HCT116 (cell line): ENCODE results near the gene LMNTD2. TPM values are rescaled to one million over a fixed set of nuclear protein-coding genes. Genes with fewer than 3 reads are reported as not detected.

Experiments
- ATAC-seq: fragments of 200-7000 bp; cut with Tn5 transposase; 2 replicates; pipeline ENCODE4 v1.9.1; 2020; ENCODE audit warnings: mild to moderate bottlenecking, moderate library complexity
- BruUV-seq: library from RNA; stranded (reverse); fragments of 400-500 nt; replicated peaks from 2 replicates; lab custom pipeline; 2021; lab: Mats Ljungman, UMichigan
- CTCF ChIA-PET: fragments of 300-600 bp; sonication (Branson Sonifier 250); formaldehyde crosslinking; loops from one replicate; lab custom pipeline; 2021; ENCODE audit warnings: antibody characterized with exemption; lab: Charles Lee
- POLR2A ChIA-PET: fragments of 300-600, 350-600 bp; sonication (Branson Sonifier 250); formaldehyde crosslinking; loops from one replicate; lab custom pipeline; 2021; ENCODE audit warnings: antibody characterized with exemption; lab: Charles Lee
- RAD21 ChIA-PET, 2 experiments: fragments of 300-600 bp; sonication (Branson Sonifier 250); formaldehyde crosslinking; loops; one replicate each; lab custom pipeline; 2023; ENCODE audit warnings: low total read pairs in 2 of 2; ENCODE audit not compliant: uncharacterized antibody in 2 of 2, unreplicated experiment in 2 of 2, low non-redundant PET in 1 of 2; lab: Charles Lee
- DNase-seq: peaks from one replicate; pipeline ENCODE4 v3.0.0-alpha.2; 2010; ENCODE audit warnings: low read depth, low spot score
- H2AFZ ChIP-seq: fragments of 200-600 bp; shearing (Covaris generic), sonication (generic); 2 replicates; pipeline ENCODE4 v1.6.1; 2017; ENCODE audit warnings: low read depth, mixed run types, mixed read lengths, antibody characterized with exemption, low read length; ENCODE audit not compliant: poor library complexity, severe bottlenecking
- H3K27ac ChIP-seq: 2 replicates; pipeline ENCODE4 v1.5.1; 2012; ENCODE audit warnings: low read depth, low read length
- H3K27me3 ChIP-seq: fragments of 200-600 bp; sonication (generic); 2 replicates; pipeline ENCODE4 v1.6.1; 2016; ENCODE audit warnings: mixed run types, low read length, mixed read lengths; ENCODE audit not compliant: insufficient read depth
- H3K36me3 ChIP-seq, 2 experiments: fragments of 200-500 bp in 1 of 2; fragments of 200-600 bp in 1 of 2; sonication (Bioruptor generic) in 1 of 2; sonication (generic) in 1 of 2; 2 replicates each; pipeline versions ENCODE4 v1.5.1 to v1.6.1; 2014 to 2016; ENCODE audit warnings: low read length in 2 of 2, inconsistent platforms in 1 of 2, mixed read lengths in 1 of 2, mixed run types in 1 of 2; ENCODE audit not compliant: insufficient read depth in 2 of 2, control insufficient read depth in 1 of 2
- H3K4me1 ChIP-seq, 2 experiments: fragments of 200-600 bp in 1 of 2; sonication (generic) in 1 of 2; 2 replicates each; pipeline versions ENCODE4 v1.5.1 to v1.6.1; 2012 to 2017; ENCODE audit warnings: low read length in 2 of 2, inconsistent platforms in 1 of 2, mild to moderate bottlenecking in 1 of 2, mixed read lengths in 1 of 2, mixed run types in 1 of 2, moderate library complexity in 1 of 2; ENCODE audit not compliant: insufficient read depth in 2 of 2, control insufficient read depth in 1 of 2
- H3K4me2 ChIP-seq: fragments of 200-600 bp; sonication (generic); 2 replicates; pipeline ENCODE4 v1.6.1; 2017; ENCODE audit warnings: mixed run types, low read length, mixed read lengths
- H3K4me3 ChIP-seq, 2 experiments: fragments of 200-600 bp in 1 of 2; sonication (generic) in 1 of 2; replicated peaks in 1 of 2; 2 replicates each; pipeline ENCODE4 v1.5.1; 2011 to 2016; ENCODE audit warnings: low read length in 2 of 2, control low read depth in 1 of 2, low read depth in 1 of 2, mild to moderate bottlenecking in 1 of 2, mixed read lengths in 1 of 2, mixed run types in 1 of 2
- H3K79me2 ChIP-seq: fragments of 200-600 bp; sonication (generic); 2 replicates; pipeline ENCODE4 v1.6.1; 2017; ENCODE audit warnings: mild to moderate bottlenecking, mixed run types, low read length, moderate library complexity, mixed read lengths; ENCODE audit not compliant: insufficient read depth
- H3K9ac ChIP-seq: fragments of 200-600 bp; sonication (generic); 2 replicates; pipeline ENCODE4 v1.6.1; 2016; ENCODE audit warnings: low read length, mixed read lengths
- H3K9me2 ChIP-seq: fragments of 200-600 bp; sonication (generic), shearing (Covaris generic); 2 replicates; pipeline ENCODE4 v1.6.1; 2017; ENCODE audit warnings: mixed run types, mild to moderate bottlenecking, moderate library complexity; ENCODE audit not compliant: insufficient read depth
- H3K9me3 ChIP-seq, 2 experiments: fragments of 200-500 bp in 1 of 2; fragments of 200-600 bp in 1 of 2; sonication (Bioruptor generic) in 1 of 2; sonication (generic) in 1 of 2; 2 replicates each; pipeline ENCODE4 v1.6.1; 2014 to 2017; ENCODE audit warnings: low read length in 2 of 2, mixed read lengths in 2 of 2, inconsistent platforms in 1 of 2, low read depth in 1 of 2, mild to moderate bottlenecking in 1 of 2, mixed run types in 1 of 2, moderate library complexity in 1 of 2; ENCODE audit not compliant: control insufficient read depth in 1 of 2, insufficient read depth in 1 of 2
- H4K20me1 ChIP-seq: fragments of 200-600 bp; sonication (generic), shearing (Covaris generic); 2 replicates; pipeline ENCODE4 v1.6.1; 2017; ENCODE audit warnings: mixed run types, mild to moderate bottlenecking, moderate library complexity; ENCODE audit not compliant: insufficient read depth
- CEBPB ChIP-seq: IDR thresholded peaks from 2 replicates; pipeline ENCODE4 v1.6.1; 2012; ENCODE audit warnings: low read depth
- EZH2 ChIP-seq: fragments of 200-600 bp; sonication (generic); IDR thresholded peaks from 2 replicates; pipeline ENCODE4 v1.6.1; 2017; ENCODE audit warnings: antibody characterized with exemption, mixed run types
- JUND ChIP-seq: IDR thresholded peaks from 2 replicates; pipeline ENCODE4 v1.6.1; 2012
- POLR2A ChIP-seq: IDR thresholded peaks from 2 replicates; pipeline ENCODE4 v1.7.0; 2011; ENCODE audit warnings: borderline replicate concordance; ENCODE audit not compliant: insufficient read depth, insufficient read length; ENCODE audit errors: extremely low read depth
- POLR2AphosphoS5 ChIP-seq: IDR thresholded peaks from 2 replicates; pipeline ENCODE4 v1.6.1; 2011; ENCODE audit warnings: mild to moderate bottlenecking, low read depth, low read length, moderate library complexity
- SP1 ChIP-seq: IDR thresholded peaks from 2 replicates; pipeline ENCODE4 v1.6.1; 2012; ENCODE audit warnings: low read depth
- TCF7L2 ChIP-seq: IDR thresholded peaks from 2 replicates; pipeline ENCODE4 v1.7.0; 2011; ENCODE audit warnings: borderline replicate concordance, inconsistent platforms; ENCODE audit not compliant: insufficient read depth, insufficient read length; ENCODE audit errors: extremely low read depth
- YY1 ChIP-seq: IDR thresholded peaks from 2 replicates; pipeline ENCODE4 v1.6.1; 2011; ENCODE audit warnings: low read length, low read depth, moderate library complexity, mild to moderate bottlenecking; ENCODE audit not compliant: insufficient replicate concordance; ENCODE audit errors: extremely low read depth
- ZNF274 ChIP-seq: fragments of 200-500 bp; sonication (Bioruptor generic); IDR thresholded peaks from 2 replicates; pipeline ENCODE4 v1.6.1; 2014; ENCODE audit warnings: mild to moderate bottlenecking, low read depth, low read length, inconsistent platforms
- intact Hi-C: fragments of 100-400 bp; cut with micrococcal nuclease; formaldehyde crosslinking; loops from 2 replicates; pipeline ENCODE4 v1.10.0; 2022
- total RNA-seq: library from RNA; stranded (reverse); gene quantifications from one replicate; pipeline ENCODE4 v1.2.1, GENCODE V29; 2021; ENCODE audit not compliant: unreplicated experiment
- TF ChIP-seq, protein P1 (sequence below), 3 experiments: fragments of 200-600 bp in 1 of 3; sonication (generic) in 1 of 3; IDR thresholded peaks in 2 of 3; conservative IDR thresholded peaks in 1 of 3; 2 replicates each; pipeline ENCODE4 v1.5.1; 2012 to 2017; ENCODE audit warnings: low read depth in 2 of 3, low read length in 2 of 3, antibody characterized with exemption in 1 of 3, borderline replicate concordance in 1 of 3, control low read depth in 1 of 3, mild to moderate bottlenecking in 1 of 3, mixed read lengths in 1 of 3, mixed run types in 1 of 3, moderate library complexity in 1 of 3; ENCODE audit not compliant: insufficient read depth in 1 of 3
- TF ChIP-seq, protein P2 (sequence below): IDR thresholded peaks from 2 replicates; pipeline ENCODE4 v1.6.1; 2012
- TF ChIP-seq, protein P3 (sequence below): IDR thresholded peaks from 2 replicates; pipeline ENCODE4 v1.6.1; 2012

The LMNTD2 gene
- total RNA-seq, 1 experiment from 2014 or later, result 9.5 TPM

DNA sequence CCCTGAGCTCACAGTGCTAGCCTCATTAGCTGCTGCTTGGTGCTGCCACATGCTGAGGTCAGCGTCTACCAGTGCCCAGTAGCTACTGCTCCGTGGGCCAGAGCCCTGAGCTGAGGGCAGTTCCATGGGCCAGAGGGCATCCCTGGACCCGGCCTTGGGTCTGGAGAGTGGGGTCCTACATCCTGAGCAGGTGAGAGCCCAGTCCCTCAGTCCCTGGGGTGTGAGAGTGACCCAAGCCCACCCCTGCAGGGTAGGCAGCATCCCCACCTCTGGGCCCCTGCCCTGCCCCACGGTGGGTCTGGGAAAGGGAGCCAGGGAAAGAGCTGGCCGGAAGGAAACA is 9.8 kb downstream of the LMNTD2 start:
- Histone ChIP-seq H3K9me3 (no peaks in the 10 kb centered on the region), H3K4me3 (no peak overlapping the region), H2AFZ (no peak overlapping the region), H3K27ac (no peak overlapping the region), H3K9ac (no peak overlapping the region), H3K9me2 (no peaks in the 10 kb centered on the region), H4K20me1 (no peaks in the 10 kb centered on the region), H3K79me2 (no peaks in the 10 kb centered on the region), H3K4me2 (no peak overlapping the region), H3K36me3 (no peaks in the 10 kb centered on the region), H3K27me3 (no peaks in the 10 kb centered on the region), H3K4me1 (peaks cover 5 to 22% of the 10 kb centered on the region in 2 experiments; a peak in 3 of 4 replicates)
- POLR2A ChIA-PET, result no interaction called here
- no peak for TF ChIP-seq POLR2A
- no peak for TF ChIP-seq POLR2AphosphoS5
- TF ChIP-seq, protein P1, sequence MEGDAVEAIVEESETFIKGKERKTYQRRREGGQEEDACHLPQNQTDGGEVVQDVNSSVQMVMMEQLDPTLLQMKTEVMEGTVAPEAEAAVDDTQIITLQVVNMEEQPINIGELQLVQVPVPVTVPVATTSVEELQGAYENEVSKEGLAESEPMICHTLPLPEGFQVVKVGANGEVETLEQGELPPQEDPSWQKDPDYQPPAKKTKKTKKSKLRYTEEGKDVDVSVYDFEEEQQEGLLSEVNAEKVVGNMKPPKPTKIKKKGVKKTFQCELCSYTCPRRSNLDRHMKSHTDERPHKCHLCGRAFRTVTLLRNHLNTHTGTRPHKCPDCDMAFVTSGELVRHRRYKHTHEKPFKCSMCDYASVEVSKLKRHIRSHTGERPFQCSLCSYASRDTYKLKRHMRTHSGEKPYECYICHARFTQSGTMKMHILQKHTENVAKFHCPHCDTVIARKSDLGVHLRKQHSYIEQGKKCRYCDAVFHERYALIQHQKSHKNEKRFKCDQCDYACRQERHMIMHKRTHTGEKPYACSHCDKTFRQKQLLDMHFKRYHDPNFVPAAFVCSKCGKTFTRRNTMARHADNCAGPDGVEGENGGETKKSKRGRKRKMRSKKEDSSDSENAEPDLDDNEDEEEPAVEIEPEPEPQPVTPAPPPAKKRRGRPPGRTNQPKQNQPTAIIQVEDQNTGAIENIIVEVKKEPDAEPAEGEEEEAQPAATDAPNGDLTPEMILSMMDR (IDR thresholded peaks at IDR 0.05 in 2 of 3, conservative IDR thresholded peaks at IDR 0.05 in 1 of 3; ENCODE audit: borderline replicate concordance in 1 of 3, insufficient read depth in 1 of 3, low read depth in 2 of 3, low read length in 2 of 3), result no peak
- no peak for TF ChIP-seq CEBPB
- no peak for TF ChIP-seq SP1
- no peak for TF ChIP-seq TCF7L2
- no peak for TF ChIP-seq EZH2
- TF ChIP-seq, protein P2, sequence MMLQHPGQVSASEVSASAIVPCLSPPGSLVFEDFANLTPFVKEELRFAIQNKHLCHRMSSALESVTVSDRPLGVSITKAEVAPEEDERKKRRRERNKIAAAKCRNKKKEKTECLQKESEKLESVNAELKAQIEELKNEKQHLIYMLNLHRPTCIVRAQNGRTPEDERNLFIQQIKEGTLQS, result no peak
- TF ChIP-seq YY1, result no peak
- no peak for TF ChIP-seq ZNF274
- TF ChIP-seq JUND, result no peak
- TF ChIP-seq, protein P3, sequence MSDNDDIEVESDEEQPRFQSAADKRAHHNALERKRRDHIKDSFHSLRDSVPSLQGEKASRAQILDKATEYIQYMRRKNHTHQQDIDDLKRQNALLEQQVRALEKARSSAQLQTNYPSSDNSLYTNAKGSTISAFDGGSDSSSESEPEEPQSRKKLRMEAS, result no peak
- DNase-seq (no peak), ATAC-seq (no peak)
- intact Hi-C loops, result no loop called here
- RAD21 ChIA-PET, result no interaction called here
- BruUV-seq, result no TSS peak
- CTCF ChIA-PET, result no interaction called here
